ENCODE measurements around the gene ARHGAP15.

The ARHGAP15 gene

DNA sequence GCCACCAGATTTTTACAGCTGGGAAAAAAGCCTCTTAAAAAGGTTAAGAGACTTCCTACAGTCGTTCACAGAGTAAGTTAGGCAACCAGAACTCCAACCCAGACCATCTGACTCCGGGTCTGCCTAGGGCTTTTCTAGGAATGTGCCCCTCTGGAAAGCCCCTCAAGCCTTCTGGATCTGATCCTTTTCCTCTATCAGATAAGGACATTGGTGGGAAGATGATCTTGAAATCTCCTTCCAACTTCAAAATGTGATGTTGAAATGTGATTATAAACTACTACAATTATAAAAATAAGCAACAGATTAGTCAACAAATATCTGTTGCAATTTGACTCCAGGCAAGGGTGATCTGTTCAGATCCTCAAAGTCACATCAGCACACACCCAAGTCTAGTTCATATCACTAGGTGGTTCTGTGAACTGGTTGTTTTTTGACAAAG, 270.4 kb downstream of the ARHGAP15 start:
- H3K27ac ChIP-seq (ENCODE audit: low read depth, low read length, poor library complexity, severe bottlenecking): no peak overlapping the region
- H3K36me3 ChIP-seq (ENCODE audit: insufficient read depth, low read length): no peaks in the 10 kb centered on the region

DNA sequence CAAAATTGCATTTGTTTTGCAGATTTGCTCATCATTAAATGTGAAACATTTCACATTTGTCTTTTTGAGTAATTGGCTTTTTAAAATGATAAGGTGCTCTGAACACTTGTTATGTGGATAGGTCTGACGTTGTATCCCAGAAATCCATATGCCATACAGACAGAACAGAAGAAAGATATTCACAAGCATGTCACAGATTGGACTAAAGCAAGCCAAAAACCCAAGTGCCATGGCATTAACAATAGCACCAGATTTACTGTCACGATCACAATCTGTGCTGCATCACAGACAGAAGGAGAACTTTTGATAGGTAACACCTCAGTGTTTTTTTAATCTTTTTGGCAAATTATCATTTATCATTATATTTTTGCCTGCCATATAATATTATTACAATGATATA, 272.6 kb downstream of the ARHGAP15 start:
- Histone ChIP-seq H3K27me3 (ENCODE audit: insufficient read depth, low read length) (no peaks in the 10 kb centered on the region), H3K36me3 (ENCODE audit: insufficient read depth, low read length) (no peaks in the 10 kb centered on the region), H3K27ac (ENCODE audit: low read depth, low read length, poor library complexity, severe bottlenecking) (no peak overlapping the region), H3K9me2 (ENCODE audit: low read depth, low read length) (no peaks in the 10 kb centered on the region), H3K4me1 (ENCODE audit: insufficient read depth, low read length, severe bottlenecking) (no peaks in the 10 kb centered on the region), H4K20me1 (ENCODE audit: insufficient read depth, low read length) (no peaks in the 10 kb centered on the region), H2AFZ (ENCODE audit: low read length) (no peak overlapping the region), H3K79me2 (ENCODE audit: insufficient read depth, low read length) (no peaks in the 10 kb centered on the region), H3K9ac (ENCODE audit: low read length) (no peak overlapping the region), H3F3A (ENCODE audit: insufficient read depth, low read length) (no peaks in the 10 kb centered on the region), H3K4me2 (ENCODE audit: low read length) (no peak overlapping the region), H3K9me3 (ENCODE audit: low read length) (no peaks in the 10 kb centered on the region), H3K4me3 (ENCODE audit: low read depth, low read length, poor library complexity, severe bottlenecking) (no peak overlapping the region)
- no peak for TF ChIP-seq EZH2 (IDR thresholded peaks at IDR 0.05; ENCODE audit: borderline replicate concordance, low read length)
- no peak for TF ChIP-seq CTCF (IDR thresholded peaks at IDR 0.05; ENCODE audit: low read length)

More for the DNA sequence above, 270.4 kb downstream of the ARHGAP15 start:
- Histone ChIP-seq H3K4me3 (ENCODE audit: low read depth, low read length, poor library complexity, severe bottlenecking) (no peak overlapping the region), H3K9ac (ENCODE audit: low read length) (no peak overlapping the region), H3K4me2 (ENCODE audit: low read length) (no peak overlapping the region), H4K20me1 (ENCODE audit: insufficient read depth, low read length) (no peaks in the 10 kb centered on the region), H3K79me2 (ENCODE audit: insufficient read depth, low read length) (no peaks in the 10 kb centered on the region), H3K4me1 (ENCODE audit: insufficient read depth, low read length, severe bottlenecking) (no peaks in the 10 kb centered on the region), H3K9me3 (ENCODE audit: low read length) (no peaks in the 10 kb centered on the region), H3F3A (ENCODE audit: insufficient read depth, low read length) (no peaks in the 10 kb centered on the region), H3K27me3 (ENCODE audit: insufficient read depth, low read length) (no peaks in the 10 kb centered on the region), H2AFZ (ENCODE audit: low read length) (no peak overlapping the region), H3K9me2 (ENCODE audit: low read depth, low read length) (no peaks in the 10 kb centered on the region)
- no peak for TF ChIP-seq EZH2 (IDR thresholded peaks at IDR 0.05; ENCODE audit: borderline replicate concordance, low read length)
- TF ChIP-seq CTCF (IDR thresholded peaks at IDR 0.05; ENCODE audit: low read length): no peak

DNA sequence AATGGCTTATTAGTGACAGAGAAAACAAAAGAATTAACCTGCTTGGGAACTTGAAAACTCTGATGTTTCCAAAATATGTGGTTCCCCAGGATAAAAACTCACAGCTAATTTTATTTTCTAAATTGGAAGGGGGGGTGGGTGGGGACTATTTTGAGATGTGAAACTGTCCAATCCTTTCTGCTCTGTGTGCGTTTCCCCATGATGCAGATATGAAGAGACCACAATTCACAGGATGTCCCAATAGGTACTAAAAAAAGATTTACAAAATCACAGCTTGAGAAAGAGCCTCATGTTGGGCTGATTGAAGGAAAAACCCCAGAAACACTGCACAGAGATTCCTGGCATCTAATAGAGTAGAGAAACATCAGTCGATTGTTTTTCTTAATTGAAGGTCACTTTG, 273.2 kb downstream of the ARHGAP15 start:
- H3K9me2 ChIP-seq (ENCODE audit: low read depth, low read length): no peaks in the 10 kb centered on the region
- H3K27ac ChIP-seq (ENCODE audit: low read depth, low read length, poor library complexity, severe bottlenecking): no peak overlapping the region
- no peaks in the 10 kb centered on the region for H3K9me3 ChIP-seq (ENCODE audit: low read length)
- no peak overlapping the region for H3K9ac ChIP-seq (ENCODE audit: low read length)
- TF ChIP-seq CTCF (IDR thresholded peaks at IDR 0.05; ENCODE audit: low read length): no peak
- TF ChIP-seq EZH2 (IDR thresholded peaks at IDR 0.05; ENCODE audit: borderline replicate concordance, low read length): no peak
- H3K79me2 ChIP-seq (ENCODE audit: insufficient read depth, low read length): no peaks in the 10 kb centered on the region
- H3K4me1 ChIP-seq (ENCODE audit: insufficient read depth, low read length, severe bottlenecking): no peaks in the 10 kb centered on the region
- H3K27me3 ChIP-seq (ENCODE audit: insufficient read depth, low read length): no peaks in the 10 kb centered on the region
- H3K4me3 ChIP-seq (ENCODE audit: low read depth, low read length, poor library complexity, severe bottlenecking): no peak overlapping the region
- no peak overlapping the region for H2AFZ ChIP-seq (ENCODE audit: low read length)
- no peaks in the 10 kb centered on the region for H3F3A ChIP-seq (ENCODE audit: insufficient read depth, low read length)
- H3K4me2 ChIP-seq (ENCODE audit: low read length): no peak overlapping the region
- no peaks in the 10 kb centered on the region for H4K20me1 ChIP-seq (ENCODE audit: insufficient read depth, low read length)
- H3K36me3 ChIP-seq (ENCODE audit: insufficient read depth, low read length): no peaks in the 10 kb centered on the region
